GM12891 (cell line): ENCODE results near the gene GATD1.

ENCODE experiments used
- POLR2A ChIP-seq: IDR thresholded peaks from 2 replicates; pipeline ENCODE4 v1.6.1; 2011; ENCODE audit warnings: low read depth, low read length, control low read depth
- TAF1 ChIP-seq: IDR thresholded peaks from 2 replicates; pipeline ENCODE4 v1.6.1; 2011; ENCODE audit warnings: low read depth, low read length, control low read depth

DNA sequence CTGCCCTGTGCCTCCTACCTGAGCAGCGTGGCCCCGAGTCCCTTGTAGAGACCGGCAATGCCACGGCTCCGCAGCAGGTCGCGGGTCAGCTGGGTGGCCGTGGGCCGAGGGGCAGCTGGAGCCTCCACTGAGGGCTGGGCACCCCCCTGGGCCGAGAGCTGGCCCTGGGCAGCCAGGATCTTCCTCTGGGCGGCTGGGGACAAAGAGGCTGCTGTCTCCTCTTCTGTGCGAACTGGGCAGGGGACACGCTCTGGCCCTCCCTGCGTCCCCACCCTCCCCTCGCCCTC, 15.2 kb upstream of the GATD1 start:
- TF ChIP-seq POLR2A, result no peak
- no peak for TF ChIP-seq TAF1
